Measurements from ENCODE around the gene SELENOV. TPM values are rescaled to one million over a fixed set of nuclear protein-coding genes. Genes with fewer than 3 reads are reported as not detected.

Gene SELENOV
- total RNA-seq, 2 experiments from 2014 or later, result not detected

- Mint-ChIP-seq H3K4me1 (peaks cover 14% of the 10 kb centered on the region), H3K27ac (no peak within 1 kb of the TSS), H3K36me3 (no peaks in the 10 kb centered on the region), H3K27me3 (peaks cover 62% of the 10 kb centered on the region), H3K9me3 (no peaks in the 10 kb centered on the region), H3K4me3 (peak within 1 kb of the TSS; percentile 60)
- POLR2A ChIA-PET, result interaction anchor here (1.6 to 1.7 kb wide), 2 partner anchors 34 to 63 kb away, joined by 4 to 7 read pairs; partner anchors contain the start of genes EID2B and RPS16
- DNase-seq (no peak), ATAC-seq (ENCODE audit: low read depth) (no peak)
Observed at GRCh38 chr19:39498798-39499642, 15.9 kb upstream of the SELENOV start, which contains the start of gene DLL3. DLL3 (plus strand) TSS chr19:39498947; CDS start chr19:39498975, 28 bp downstream.

- H3K4me3 Mint-ChIP-seq, result peak overlapping the region; percentile 20
- POLR2A ChIA-PET, result interaction anchor here (0.7 kb wide), 1 partner anchor 781 kb away, joined by 3 read pairs; no protein-coding TSS in a partner anchor
- ATAC-seq (ENCODE audit: low read depth) (no peak), DNase-seq (no peak)
- H3K27me3 Mint-ChIP-seq, result peaks cover 66% of the 10 kb centered on the region
- no peak overlapping the region for H3K27ac Mint-ChIP-seq
- peaks cover 14% of the 10 kb centered on the region for H3K4me1 Mint-ChIP-seq
- H3K9me3 Mint-ChIP-seq, result no peaks in the 10 kb centered on the region
- H3K36me3 Mint-ChIP-seq, result no peaks in the 10 kb centered on the region
Observed at GRCh38 chr19:39499932-39500331, 15.0 kb upstream of the SELENOV start.

- no peaks in the 10 kb centered on the region for H3K9me3 Mint-ChIP-seq
- ATAC-seq (ENCODE audit: low read depth), result no peak
Observed at GRCh38 chr19:39500543-39500942, 14.4 kb upstream of the SELENOV start.

GRCh38 chr19:39501340-39501739, 13.6 kb upstream of the SELENOV start:
- Mint-ChIP-seq H3K27me3 (peaks cover 63% of the 10 kb centered on the region), H3K9me3 (no peaks in the 10 kb centered on the region), H3K4me3 (no peak overlapping the region), H3K36me3 (no peaks in the 10 kb centered on the region), H3K27ac (no peak overlapping the region), H3K4me1 (peaks cover 15% of the 10 kb centered on the region)
- DNase-seq, result no peak
- POLR2A ChIA-PET, result interaction anchor here (1.1 kb wide), 1 partner anchor 66 kb away, joined by 5 read pairs; the partner anchor contains the start of gene RPS16
- ATAC-seq (ENCODE audit: low read depth), result no peak

More at GRCh38 chr19:39500543-39500942, 14.4 kb upstream of the SELENOV start:
- H3K4me1 Mint-ChIP-seq, result peaks cover 14% of the 10 kb centered on the region
- H3K27ac Mint-ChIP-seq, result no peak overlapping the region
- no peak overlapping the region for H3K4me3 Mint-ChIP-seq
- DNase-seq, result no peak
- no peaks in the 10 kb centered on the region for H3K36me3 Mint-ChIP-seq
- POLR2A ChIA-PET, result interaction anchor here (1.1 kb wide), 1 partner anchor 65 kb away, joined by 5 read pairs; the partner anchor contains the start of gene RPS16
- H3K27me3 Mint-ChIP-seq, result peaks cover 66% of the 10 kb centered on the region

GRCh38 chr19:39502640-39503417, 12.1 kb upstream of the SELENOV start:
- DNase-seq, result peak; percentile 93
- H3K27me3 Mint-ChIP-seq, result peaks cover 57% of the 10 kb centered on the region
- no peaks in the 10 kb centered on the region for H3K36me3 Mint-ChIP-seq
- peak; percentile 58 for ATAC-seq (ENCODE audit: low read depth)
- H3K4me3 Mint-ChIP-seq, result no peak overlapping the region
- POLR2A ChIA-PET, result interaction anchor here (1.3 kb wide), 1 partner anchor 67 kb away, joined by 7 read pairs; the partner anchor contains the start of gene RPS16
- peaks cover 20% of the 10 kb centered on the region for H3K4me1 Mint-ChIP-seq
- peak overlapping the region; percentile 53 for H3K27ac Mint-ChIP-seq
- H3K9me3 Mint-ChIP-seq, result no peaks in the 10 kb centered on the region

- H3K9me3 Mint-ChIP-seq, result no peaks in the 10 kb centered on the region
- peak overlapping the region; percentile 63 for H3K4me3 Mint-ChIP-seq
- peaks cover 9% of the 10 kb centered on the region for H3K4me1 Mint-ChIP-seq
- DNase-seq (no peak), ATAC-seq (ENCODE audit: low read depth) (no peak)
- H3K27me3 Mint-ChIP-seq, result peaks cover 27% of the 10 kb centered on the region
- H3K27ac Mint-ChIP-seq, result no peak overlapping the region
- no peaks in the 10 kb centered on the region for H3K36me3 Mint-ChIP-seq
- POLR2A ChIA-PET, result interaction anchor here (1.5 kb wide), 1 partner anchor 12 kb away, joined by 3 read pairs; no protein-coding TSS in a partner anchor
Observed at GRCh38 chr19:39506598-39506943, 8.4 kb upstream of the SELENOV start.

- POLR2A ChIA-PET, result interaction anchor here (0.6 to 1.5 kb wide), 3 partner anchors 12 to 71 kb away, joined by 3 to 8 read pairs (median 3); partner anchors contain the start of gene RPS16
- H3K36me3 Mint-ChIP-seq, result no peaks in the 10 kb centered on the region
- DNase-seq (peak; percentile 73), ATAC-seq (ENCODE audit: low read depth) (peak; percentile 71)
- no peak overlapping the region for H3K27ac Mint-ChIP-seq
- H3K4me1 Mint-ChIP-seq, result peaks cover 9% of the 10 kb centered on the region
- no peaks in the 10 kb centered on the region for H3K9me3 Mint-ChIP-seq
- peak overlapping the region; percentile 67 for H3K4me3 Mint-ChIP-seq
- H3K27me3 Mint-ChIP-seq, result peaks cover 27% of the 10 kb centered on the region
Observed at GRCh38 chr19:39506944-39507714, 7.8 kb upstream of the SELENOV start.

GRCh38 chr19:39507715-39508364, 7.1 kb upstream of the SELENOV start:
- DNase-seq, result no peak
- Mint-ChIP-seq H3K4me3 (peak overlapping the region; percentile 67), H3K9me3 (no peaks in the 10 kb centered on the region), H3K27me3 (peaks cover 31% of the 10 kb centered on the region), H3K27ac (no peak overlapping the region), H3K36me3 (no peaks in the 10 kb centered on the region), H3K4me1 (peaks cover 9% of the 10 kb centered on the region)
- POLR2A ChIA-PET, result interaction anchor here (0.6 to 1.5 kb wide), 3 partner anchors 11 to 72 kb away, joined by 3 to 8 read pairs (median 3); partner anchors contain the start of gene RPS16
- ATAC-seq (ENCODE audit: low read depth), result no peak

- no peak for DNase-seq
- Mint-ChIP-seq H3K4me3 (no peak overlapping the region), H3K27me3 (peaks cover 34% of the 10 kb centered on the region), H3K4me1 (peaks cover 9% of the 10 kb centered on the region), H3K27ac (no peak overlapping the region), H3K36me3 (no peaks in the 10 kb centered on the region), H3K9me3 (no peaks in the 10 kb centered on the region)
- POLR2A ChIA-PET, result no interaction called here
- ATAC-seq (ENCODE audit: low read depth), result no peak
Observed at GRCh38 chr19:39508629-39509028, 6.3 kb upstream of the SELENOV start.

GRCh38 chr19:39509233-39509632, 5.7 kb upstream of the SELENOV start:
- Mint-ChIP-seq H3K4me3 (no peak overlapping the region), H3K27me3 (peaks cover 38% of the 10 kb centered on the region), H3K36me3 (no peaks in the 10 kb centered on the region), H3K9me3 (no peaks in the 10 kb centered on the region), H3K4me1 (peaks cover 9% of the 10 kb centered on the region), H3K27ac (no peak overlapping the region)
- no peak for DNase-seq
- no peak for ATAC-seq (ENCODE audit: low read depth)
- POLR2A ChIA-PET, result interaction anchor here (0.7 kb wide), 1 partner anchor 167 kb away, joined by 3 read pairs; the partner anchor contains the start of gene SAMD4B

- Mint-ChIP-seq H3K4me1 (peaks cover 9% of the 10 kb centered on the region), H3K27me3 (peaks cover 56% of the 10 kb centered on the region), H3K4me3 (no peak overlapping the region), H3K9me3 (no peaks in the 10 kb centered on the region), H3K27ac (no peak overlapping the region), H3K36me3 (peaks cover 1% of the 10 kb centered on the region)
- ATAC-seq (ENCODE audit: low read depth) (no peak), DNase-seq (no peak)
- POLR2A ChIA-PET, result interaction anchor here (0.7 kb wide), 1 partner anchor 1883 kb away, joined by 3 read pairs; no protein-coding TSS in a partner anchor
Observed at GRCh38 chr19:39512988-39513387, 2.0 kb upstream of the SELENOV start.

GRCh38 chr19:39515551-39516191, 732 bp downstream of the SELENOV start:
- peaks cover 9% of the 10 kb centered on the region for H3K4me1 Mint-ChIP-seq
- peak; percentile 46 for DNase-seq
- peaks cover 1% of the 10 kb centered on the region for H3K36me3 Mint-ChIP-seq
- no peaks in the 10 kb centered on the region for H3K9me3 Mint-ChIP-seq
- H3K27me3 Mint-ChIP-seq, result peaks cover 59% of the 10 kb centered on the region
- POLR2A ChIA-PET, result no interaction called here
- ATAC-seq (ENCODE audit: low read depth), result no peak
- H3K27ac Mint-ChIP-seq, result no peak overlapping the region
- peak overlapping the region; percentile 79 for H3K4me3 Mint-ChIP-seq

All from activated naive CD8-positive, alpha-beta T cell treated with anti-CD3 and anti-CD28 coated beads, Interleukin-2, amount 10 ng/mL, durations not matched to agents 7 days and 5 days (primary cell).